ENCODE data around the gene SPHK2.

DNA sequence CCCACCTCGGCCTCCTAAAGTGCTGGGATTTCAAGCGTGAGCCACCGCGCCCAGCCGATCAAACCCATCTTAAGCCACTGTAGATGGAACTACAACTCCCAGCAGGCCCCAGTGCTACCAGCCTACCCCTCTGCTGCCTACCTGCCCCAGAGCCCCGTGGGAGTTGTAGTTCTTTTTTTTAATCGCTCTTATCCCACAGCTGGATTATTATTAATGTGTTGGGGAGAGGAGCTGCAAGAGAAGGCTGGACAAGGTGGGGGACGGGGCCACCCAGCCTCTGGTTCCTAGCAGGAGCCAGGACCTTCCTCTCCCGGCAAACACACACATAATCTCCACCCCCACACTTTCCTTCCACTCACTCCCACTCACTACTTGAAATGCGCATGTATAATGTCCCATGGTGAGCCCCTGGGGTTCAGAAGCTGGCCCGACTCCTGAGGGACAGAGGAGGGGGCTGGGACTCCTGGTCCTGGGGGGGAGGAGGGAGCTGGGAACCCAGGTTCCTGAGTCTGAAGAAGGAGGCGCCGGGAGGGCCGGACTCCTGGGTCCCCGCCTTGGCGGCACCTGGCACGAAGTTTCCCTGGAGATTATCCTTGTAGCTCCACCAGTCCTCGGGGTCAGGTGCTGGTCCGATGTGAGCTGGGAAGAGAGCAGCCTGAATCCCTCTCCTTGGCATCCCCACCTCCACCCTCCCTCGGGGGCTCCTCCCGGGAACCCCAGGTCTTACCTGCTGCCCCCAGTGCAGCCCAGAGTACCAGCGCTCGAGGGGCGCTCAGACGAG, 25.7 kb downstream of the SPHK2 start:
- TF ChIP-seq BHLHE40 (IDR thresholded peaks at IDR 0.05; ENCODE audit: borderline replicate concordance), result no peak
- no peak for TF ChIP-seq ELF4 (IDR thresholded peaks at IDR 0.05)
- no peak for TF ChIP-seq SP1 (IDR thresholded peaks at IDR 0.05)
- no peak for TF ChIP-seq ZNF384 (IDR thresholded peaks at IDR 0.05)
